HG02763 (cell line): ENCODE measurements around the gene G2E3.
A peak's percentile ranks its signal among the peaks of the same experiment; 100 is the strongest.
"Not testable (repeated sequence)": the region's sequence is repeated elsewhere in the genome, so short reads cannot be mapped to it uniquely, and the experiment has no call there.

Experiments used
- ATAC-seq: cut with Tn5 transposase; IDR thresholded peaks from one replicate; pipeline ENCODE4 v1.9.1; 2021; ENCODE audit warnings: mild to moderate bottlenecking, moderate library complexity; ENCODE audit not compliant: unreplicated experiment

The G2E3 gene

GRCh38 chr14:30600922-30601918 is 42.3 kb downstream of the G2E3 start:
- no peak for ATAC-seq

DNA sequence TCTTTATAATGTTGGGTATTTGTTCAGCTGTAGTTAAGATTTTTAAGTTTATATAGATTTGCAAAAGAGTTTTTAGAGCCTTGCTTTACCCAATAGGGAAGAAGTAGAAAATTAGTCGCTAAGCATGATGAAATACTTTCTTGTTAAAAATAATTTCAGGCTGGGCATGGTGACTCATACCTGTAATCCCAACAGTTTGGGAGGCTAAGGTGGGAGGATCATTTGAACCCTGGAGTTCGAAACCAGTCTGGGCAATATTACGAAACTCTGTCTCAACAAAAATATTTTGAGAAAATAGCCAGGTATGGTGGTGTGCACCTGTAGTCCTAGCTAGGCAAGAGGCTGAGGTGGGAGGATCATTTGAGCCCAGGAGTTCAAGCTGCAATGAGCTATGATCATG is 44.4 kb downstream of the G2E3 start:
- ATAC-seq = no peak

DNA sequence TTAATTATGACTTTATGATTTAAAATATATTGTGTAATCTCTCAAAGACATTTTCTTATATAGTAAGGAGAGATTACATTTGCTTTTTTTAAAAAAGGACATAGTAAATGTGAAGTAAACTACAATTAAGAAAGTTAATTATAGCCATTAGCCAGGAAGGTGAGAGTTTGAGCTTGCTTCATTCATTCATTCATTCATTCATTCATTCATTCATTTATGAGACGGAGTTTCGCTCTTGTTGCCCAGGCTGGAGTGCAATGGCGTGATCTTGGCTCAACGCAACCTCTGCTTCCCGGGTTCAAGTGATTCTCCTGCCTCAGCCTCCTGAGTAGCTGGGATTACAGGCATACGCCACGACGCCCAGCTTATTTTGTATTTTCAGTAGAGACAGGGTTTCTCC is 45.7 kb downstream of the G2E3 start:
- not testable (repeated sequence) for ATAC-seq

DNA sequence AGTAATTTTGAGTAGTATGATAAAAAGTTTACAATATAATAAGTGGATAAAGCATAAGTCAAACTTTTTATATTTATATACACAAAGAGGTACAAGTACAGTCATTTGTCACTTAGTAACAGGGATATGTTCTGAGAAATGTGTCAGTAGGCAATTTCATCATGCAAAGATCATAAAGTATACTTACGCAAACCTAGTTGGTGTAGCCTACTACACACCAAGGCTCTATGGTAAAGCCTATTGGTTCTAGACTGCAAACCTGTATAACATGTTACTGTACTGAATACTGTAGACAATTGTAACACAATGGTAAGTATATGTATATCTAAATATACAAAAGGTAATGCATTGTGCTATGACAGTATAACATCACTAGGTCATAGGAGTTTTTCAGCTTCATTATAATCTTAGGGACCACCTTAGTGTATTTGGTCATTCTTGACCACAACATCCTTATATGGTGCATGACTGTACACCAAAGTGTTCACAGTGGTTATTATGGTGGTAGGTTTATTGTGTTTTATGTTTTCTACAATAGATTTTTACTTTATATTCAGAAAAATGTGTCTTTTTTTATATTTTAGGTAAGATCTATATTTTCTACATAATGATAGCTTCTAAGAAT is 48.3 kb downstream of the G2E3 start:
- ATAC-seq = no peak

- ATAC-seq = no peak
Observed at GRCh38 chr14:30608533-30609006, 49.6 kb downstream of the G2E3 start.

DNA sequence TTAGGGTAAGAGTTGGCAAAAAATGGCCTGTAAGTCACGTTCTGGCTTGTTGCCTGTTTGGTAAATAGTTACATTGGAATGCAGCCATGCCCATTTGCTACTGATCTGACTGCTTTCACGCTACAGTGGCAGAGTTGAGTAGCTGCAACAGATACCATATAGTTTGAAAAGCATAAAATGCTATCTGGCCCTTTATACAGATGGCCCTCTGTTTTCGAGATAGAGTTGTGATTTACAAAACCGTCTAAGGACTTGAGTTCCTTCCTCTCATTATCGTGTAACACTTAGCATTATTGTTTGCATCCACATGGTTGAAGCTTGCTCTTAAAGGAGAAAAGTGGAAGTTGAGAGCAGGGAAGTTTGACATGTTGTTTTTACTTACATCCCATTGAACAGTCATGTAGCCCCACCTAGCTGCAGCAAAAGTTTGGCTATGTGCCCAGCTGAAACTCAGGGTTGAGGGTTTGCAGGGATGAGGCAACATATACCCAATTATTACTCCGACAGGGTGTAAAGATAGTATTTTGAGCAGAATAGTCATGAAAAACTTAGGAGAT is 51.9 kb downstream of the G2E3 start:
- no peak for ATAC-seq

DNA sequence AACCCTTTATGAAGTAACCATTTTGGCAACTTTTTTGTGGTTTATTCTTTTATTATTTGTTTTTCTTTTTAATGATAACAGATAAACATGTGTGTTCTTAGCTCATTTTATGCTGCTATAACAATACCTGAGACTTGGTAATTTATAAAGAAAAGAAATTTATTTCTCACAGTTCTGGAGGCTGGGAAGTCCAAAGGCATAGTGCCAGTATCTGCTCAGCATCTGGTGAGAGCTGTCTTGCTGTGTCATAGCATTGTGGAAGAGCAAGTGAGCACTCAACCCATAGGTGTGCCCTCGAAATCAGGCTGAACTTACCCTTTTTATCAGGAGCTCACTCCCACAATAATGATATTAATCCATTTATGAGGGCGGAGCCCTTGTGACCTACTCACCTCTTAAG is 55.2 kb downstream of the G2E3 start:
- ATAC-seq = no peak

- ATAC-seq = peak; percentile 42
Observed at GRCh38 chr14:30620178-30620577, 61.2 kb downstream of the G2E3 start.

DNA sequence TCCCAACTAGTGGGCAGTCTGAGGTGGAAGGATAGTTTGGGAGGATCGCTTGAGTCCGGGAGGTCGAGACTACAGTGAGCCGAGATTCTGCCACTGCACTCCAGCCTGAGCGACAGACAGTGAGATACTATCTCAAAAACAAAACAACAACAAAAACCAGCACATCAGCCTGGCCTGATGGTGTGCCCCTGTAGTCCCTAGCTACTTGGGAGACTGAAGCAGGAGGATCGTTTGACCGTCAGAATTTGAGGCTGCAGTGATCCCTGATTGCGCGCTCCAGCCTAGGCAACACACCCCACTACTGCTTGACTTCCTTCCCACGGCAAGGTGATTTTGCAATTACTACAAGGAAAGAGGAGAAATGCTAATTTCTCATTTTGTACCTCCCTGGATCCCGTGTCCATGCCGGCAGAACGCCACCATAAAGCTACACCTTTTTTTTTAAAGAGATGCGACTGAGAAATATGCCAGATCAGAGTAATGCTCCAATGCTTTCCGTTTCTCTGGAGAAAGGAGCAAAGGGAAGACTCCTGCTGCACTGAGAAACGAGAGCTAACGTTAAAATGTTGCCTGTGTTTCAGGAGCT is 62.5 kb downstream of the G2E3 start:
- no peak for ATAC-seq

DNA sequence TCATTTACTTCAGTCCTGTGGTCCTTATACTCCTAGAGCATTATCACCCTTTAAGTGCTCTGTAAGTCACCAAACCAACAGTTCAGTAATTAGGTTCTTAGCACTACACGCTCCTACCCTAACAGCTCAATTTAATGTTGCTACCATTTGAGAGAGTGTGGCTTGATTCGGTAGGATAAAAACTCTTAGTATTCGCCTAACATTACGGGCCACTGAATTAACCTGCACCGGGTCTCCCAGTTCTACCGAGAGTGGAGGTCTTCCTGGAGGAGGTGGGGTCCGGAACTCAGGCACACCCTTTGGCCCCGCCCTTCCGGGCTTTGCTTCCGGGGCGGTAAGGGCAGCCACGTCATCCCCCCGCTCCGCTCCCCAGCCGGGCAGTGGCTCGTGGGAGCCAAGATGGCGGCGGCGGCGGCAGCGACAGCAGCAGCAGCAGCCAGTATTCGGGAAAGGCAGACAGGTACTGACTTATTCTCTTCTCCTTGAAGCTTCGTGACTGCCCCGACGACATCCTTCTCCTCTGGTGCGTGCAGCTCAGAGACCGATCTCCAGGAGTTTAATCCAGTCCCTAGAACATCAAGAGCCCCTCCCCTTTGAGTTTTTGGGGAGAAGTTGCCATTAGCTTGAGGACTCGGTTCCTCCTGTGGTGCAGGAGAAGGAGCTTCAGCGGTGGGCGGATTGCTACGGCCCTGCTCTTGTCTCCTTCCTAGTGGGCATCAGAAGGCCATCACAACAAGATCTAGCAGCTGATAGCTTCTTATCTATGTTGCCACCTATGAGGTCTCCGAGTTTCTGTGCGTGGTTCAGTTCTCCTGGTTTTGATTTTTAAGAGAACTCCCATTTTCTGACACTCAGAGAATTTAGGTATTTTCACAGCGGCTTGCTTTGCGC is 63.2 kb downstream of the G2E3 start, which contains the start of gene SCFD1:
Gene SCFD1 (plus strand): TSS at position 380 of the 891 bp plus-strand sequence. CDS start 20 bp downstream, at position 400.
- ATAC-seq = peak; percentile 96

DNA sequence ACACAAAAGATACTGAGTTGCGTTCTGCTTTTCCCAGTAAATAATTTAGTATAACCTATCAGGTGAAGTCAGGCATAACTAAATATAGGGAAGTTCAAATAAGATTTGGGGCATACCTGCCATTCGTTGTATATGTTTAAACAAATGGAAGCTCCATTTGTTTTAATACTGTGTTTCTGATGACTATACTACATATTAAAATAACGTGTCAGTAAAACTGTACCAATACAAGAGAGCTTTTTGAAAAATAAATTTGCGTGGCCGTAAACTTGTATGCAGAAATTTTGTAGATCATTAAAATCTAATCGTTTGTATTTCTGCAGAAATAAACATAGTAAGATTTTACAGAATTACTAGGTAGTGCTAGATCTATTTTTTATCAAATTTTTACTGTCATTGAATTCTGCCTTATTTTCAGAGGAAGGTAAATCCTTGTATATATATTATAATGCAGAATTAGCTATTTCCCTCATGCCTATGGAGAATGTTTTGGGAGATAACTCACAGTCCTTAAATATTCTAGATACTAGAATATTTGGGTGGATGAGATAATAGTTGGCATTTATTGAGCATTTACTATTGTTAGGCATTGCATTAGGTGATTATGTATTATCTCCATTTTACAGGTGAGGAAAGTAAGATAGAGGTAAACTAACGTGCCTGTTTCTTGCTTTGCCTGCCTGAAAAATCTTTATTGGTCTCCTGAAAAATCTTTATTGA is 64.6 kb downstream of the G2E3 start:
- no peak for ATAC-seq

GRCh38 chr14:30624132-30624423 is 65.1 kb downstream of the G2E3 start:
- no peak for ATAC-seq

DNA sequence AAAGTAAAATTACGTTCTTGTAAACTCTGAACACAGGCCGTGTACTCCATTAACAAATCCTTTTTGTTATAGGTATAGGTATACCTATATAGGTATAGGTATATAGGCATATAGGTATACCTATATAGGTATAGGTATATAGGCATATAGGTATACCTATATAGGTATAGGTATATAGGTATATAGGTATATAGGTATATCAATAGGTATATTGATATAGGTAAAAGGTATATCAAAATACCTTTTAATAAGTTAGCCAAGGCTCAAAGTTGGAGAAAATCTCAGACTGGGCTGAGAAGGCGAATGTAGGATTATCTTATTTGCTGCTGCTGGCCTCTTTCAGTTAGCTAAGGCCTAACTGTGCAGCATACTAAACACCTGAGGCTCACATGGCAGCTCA is 66.6 kb downstream of the G2E3 start:
- no peak for ATAC-seq

DNA sequence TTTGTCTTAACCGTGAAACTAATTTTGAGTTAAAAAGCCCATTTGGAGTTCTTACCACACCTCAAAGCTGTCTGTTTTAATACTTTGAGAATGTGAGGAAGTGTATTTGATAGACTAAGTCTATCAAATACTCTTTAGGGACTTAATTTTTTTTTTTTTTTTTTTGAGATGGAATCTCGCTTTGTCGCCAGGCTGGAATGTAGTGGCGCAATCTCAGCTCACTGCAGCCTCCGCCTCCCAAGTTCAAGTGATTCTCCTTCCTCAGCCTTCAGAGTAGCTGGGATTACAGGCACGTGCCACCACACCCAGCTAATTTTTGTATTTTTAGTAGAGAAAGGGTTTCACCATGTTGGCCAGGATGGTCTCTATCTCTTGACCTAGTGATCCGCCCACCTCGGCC is 70.5 kb downstream of the G2E3 start:
- not testable (repeated sequence) for ATAC-seq

- no peak for ATAC-seq
Observed at GRCh38 chr14:30630248-30630647, 71.3 kb downstream of the G2E3 start.

DNA sequence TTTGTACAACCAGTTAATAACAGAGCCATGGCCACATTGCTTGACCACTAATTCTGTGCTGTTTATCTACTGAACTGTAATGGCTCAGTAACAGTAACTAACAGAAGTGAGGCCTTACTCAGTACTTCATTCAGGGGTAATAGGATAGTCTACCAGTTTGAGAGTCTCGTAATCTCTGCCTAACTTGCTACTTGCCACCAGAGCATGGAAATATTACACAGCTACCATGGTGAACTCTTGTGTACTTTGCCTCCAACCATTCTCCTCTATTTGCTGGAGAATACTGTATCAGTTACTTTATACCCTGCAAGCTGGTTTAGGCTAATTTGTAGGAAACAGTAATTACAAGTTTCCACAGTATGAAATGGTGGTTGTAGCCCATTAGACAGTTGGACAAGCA is 73.8 kb downstream of the G2E3 start:
- ATAC-seq = no peak

GRCh38 chr14:30638926-30639325 is 80.0 kb downstream of the G2E3 start:
- ATAC-seq = no peak

DNA sequence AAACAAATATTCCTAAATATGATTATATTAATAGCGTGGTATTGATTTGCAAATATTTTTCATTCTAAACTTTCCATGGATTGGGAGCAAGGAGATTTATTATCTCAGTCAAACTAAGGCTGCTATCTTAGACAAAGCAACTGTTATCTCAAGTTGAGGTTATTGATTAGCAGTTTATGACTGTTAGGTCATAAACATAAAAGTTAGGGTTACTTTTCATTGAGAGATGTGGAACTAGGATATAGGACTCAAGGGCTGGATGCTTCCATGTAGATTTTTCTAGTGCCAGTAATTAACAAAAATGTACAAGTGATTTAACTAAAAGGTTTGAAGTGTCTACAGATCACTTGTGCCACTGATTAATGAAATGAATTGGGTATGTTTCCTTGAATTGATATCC is 82.2 kb downstream of the G2E3 start:
- ATAC-seq = no peak

DNA sequence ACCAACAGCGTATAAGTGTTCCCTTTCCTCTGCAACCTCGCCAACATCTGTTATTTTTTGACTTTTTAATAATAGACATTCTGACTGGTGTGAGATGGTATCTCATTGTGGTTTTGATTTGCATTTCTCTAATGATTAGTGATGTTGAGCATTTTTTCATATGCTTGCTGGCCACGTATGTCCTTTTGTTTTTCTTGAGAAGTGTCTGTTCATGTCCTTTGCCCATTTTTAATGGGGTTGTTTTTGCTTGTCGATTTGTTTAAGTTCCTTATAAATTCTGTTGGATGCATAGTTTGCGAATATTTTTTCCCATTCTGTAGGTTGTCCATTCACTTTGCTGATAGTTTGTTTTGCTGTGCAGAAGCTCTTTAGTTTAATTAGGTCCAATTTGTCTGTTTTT is 85.5 kb downstream of the G2E3 start:
- ATAC-seq = not testable (repeated sequence)

- no peak for ATAC-seq
Observed at GRCh38 chr14:30645600-30645999, 86.6 kb downstream of the G2E3 start.
